BE2C (cell line): Measurements from ENCODE around the gene C3orf22.
A peak's percentile ranks its signal among the peaks of the same experiment; 100 is the strongest.

Experiments
- DNase-seq: peaks from one replicate; pipeline ENCODE4 v3.0.0-alpha.2; 2020
- H3K27me3 ChIP-seq: fragments of 250-450 bp; sonication (Bioruptor Pico); 2 replicates; pipeline ENCODE4 v1.5.1; 2020; ENCODE audit warnings: mild to moderate bottlenecking
- H3K36me3 ChIP-seq: fragments of 250-450 bp; sonication (Bioruptor Pico); 2 replicates; pipeline ENCODE4 v1.5.1; 2020; ENCODE audit warnings: mild to moderate bottlenecking
- H3K4me1 ChIP-seq: fragments of 250-450 bp; sonication (Bioruptor Pico); 2 replicates; pipeline ENCODE4 v1.5.1; 2020
- H3K4me3 ChIP-seq: 2 replicates; pipeline ENCODE4 v1.5.1; 2011; ENCODE audit warnings: low read depth, low read length
- H3K9me3 ChIP-seq: fragments of 250-450 bp; sonication (Bioruptor Pico); 2 replicates; pipeline ENCODE4 v1.5.1; 2020
- TF ChIP-seq, protein P1 (sequence below): IDR thresholded peaks from 2 replicates; pipeline ENCODE4 v1.5.1; 2012; ENCODE audit warnings: mild to moderate bottlenecking, low read depth, low read length

The C3orf22 gene

DNA sequence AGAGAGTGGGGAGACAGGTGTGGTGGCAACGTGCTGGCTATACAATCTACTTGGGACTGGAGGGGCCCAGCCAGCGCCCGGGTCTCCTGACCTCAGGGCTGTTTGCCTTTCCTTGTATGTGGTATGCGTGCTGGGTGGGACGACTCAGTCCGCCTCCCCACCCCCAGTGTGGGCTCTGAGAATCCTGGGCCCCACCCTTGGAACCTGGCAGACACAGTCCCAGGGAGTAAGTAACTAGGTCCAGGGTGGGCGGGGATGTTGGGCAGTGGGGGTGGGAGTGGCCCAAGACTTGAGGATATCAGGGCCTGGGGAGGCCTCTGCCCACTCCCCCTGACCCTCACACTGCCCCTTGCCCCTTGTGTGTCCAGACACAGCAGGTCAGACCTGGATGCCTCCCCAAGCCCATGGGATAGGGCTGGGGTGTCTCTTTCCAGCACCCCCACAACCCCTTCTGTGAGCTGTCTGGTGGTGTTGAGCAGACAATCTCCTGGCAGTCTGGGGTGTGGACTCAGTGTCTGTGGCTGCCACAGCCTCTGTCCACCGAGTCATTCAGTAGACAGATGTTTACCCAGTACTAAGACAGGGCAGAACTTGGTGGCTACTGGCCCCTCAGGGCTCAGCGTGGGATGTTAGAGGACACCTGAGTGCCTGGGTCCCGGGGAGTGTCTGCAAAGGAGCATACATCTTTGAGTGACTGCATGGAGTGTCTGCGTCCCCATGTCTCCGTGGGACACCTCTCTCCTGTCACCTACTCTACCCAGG is 33.5 kb downstream of the C3orf22 start:
- Histone ChIP-seq H3K4me3 (no peak overlapping the region), H3K9me3 (no peaks in the 10 kb centered on the region), H3K4me1 (no peaks in the 10 kb centered on the region), H3K36me3 (no peaks in the 10 kb centered on the region), H3K27me3 (peaks cover 16% of the 10 kb centered on the region)
- DNase-seq, result no peak
- TF ChIP-seq, protein P1, sequence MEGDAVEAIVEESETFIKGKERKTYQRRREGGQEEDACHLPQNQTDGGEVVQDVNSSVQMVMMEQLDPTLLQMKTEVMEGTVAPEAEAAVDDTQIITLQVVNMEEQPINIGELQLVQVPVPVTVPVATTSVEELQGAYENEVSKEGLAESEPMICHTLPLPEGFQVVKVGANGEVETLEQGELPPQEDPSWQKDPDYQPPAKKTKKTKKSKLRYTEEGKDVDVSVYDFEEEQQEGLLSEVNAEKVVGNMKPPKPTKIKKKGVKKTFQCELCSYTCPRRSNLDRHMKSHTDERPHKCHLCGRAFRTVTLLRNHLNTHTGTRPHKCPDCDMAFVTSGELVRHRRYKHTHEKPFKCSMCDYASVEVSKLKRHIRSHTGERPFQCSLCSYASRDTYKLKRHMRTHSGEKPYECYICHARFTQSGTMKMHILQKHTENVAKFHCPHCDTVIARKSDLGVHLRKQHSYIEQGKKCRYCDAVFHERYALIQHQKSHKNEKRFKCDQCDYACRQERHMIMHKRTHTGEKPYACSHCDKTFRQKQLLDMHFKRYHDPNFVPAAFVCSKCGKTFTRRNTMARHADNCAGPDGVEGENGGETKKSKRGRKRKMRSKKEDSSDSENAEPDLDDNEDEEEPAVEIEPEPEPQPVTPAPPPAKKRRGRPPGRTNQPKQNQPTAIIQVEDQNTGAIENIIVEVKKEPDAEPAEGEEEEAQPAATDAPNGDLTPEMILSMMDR, result no peak

DNA sequence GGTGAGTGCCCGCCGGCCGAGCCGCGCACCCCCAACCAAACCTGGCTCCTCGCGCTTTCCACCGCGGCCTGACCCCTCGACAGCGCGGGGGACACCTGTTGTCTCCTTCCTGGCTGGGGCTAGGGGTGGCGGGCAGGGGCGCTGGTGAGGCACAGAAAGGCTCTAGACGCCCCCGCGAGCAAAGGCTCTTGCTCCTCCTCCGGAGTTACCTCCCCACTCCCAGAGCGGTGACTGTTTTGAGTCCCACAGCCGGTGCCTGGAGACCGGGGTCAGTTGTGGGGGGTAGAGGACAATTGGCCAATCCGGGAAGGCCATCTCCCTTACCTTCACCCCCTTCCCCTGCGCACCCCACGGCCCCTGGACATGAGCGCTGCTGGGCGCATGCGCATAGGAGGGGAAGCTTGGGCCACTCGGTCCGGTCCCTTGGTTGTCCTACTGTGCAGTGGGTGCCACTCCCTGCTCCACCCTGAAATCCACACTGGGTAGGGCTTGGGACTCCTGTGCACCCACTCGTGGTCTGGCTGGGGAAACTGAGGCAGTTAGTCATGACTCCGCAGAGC is 34.2 kb downstream of the C3orf22 start:
- no peaks in the 10 kb centered on the region for H3K36me3 ChIP-seq
- TF ChIP-seq, protein P1, result no peak
- no peaks in the 10 kb centered on the region for H3K4me1 ChIP-seq
- peak overlapping the region; percentile 58 for H3K4me3 ChIP-seq
- DNase-seq, result no peak
- H3K27me3 ChIP-seq, result peaks cover 16% of the 10 kb centered on the region
- no peaks in the 10 kb centered on the region for H3K9me3 ChIP-seq

DNA sequence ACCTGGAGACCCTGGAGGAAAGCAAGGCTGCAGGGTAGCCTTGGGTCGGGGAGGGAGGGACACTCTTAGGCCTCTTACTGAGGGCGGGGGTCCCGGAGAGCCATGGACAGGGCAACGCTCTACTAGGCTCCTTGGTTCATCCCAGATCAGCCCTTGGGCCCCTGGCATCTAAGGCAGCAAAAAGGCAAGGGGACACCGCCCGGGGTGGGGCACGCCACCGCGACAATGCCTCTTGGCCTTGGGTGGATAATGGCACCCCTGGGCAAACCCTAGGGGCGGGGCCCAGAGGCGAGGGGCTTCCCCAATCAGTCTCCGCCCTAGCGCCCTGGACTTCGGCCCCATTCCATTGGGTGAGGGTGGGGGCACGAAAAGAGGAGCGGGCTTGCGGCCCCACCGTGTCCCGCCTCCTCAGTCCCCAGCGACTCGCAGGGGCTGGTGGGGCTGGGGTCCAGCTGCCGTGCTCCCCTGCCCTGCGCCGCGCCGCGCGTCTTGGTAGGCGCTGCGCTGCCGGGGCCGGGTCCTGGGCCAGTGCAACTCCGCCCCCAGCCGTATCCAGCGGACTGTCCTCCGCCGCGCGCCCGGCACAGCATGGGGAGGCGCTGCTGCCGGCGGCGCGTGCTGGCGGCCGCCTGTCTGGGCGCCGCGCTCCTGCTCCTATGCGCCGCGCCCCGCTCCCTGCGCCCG is 34.8 kb downstream of the C3orf22 start, which contains the start of gene CHST13:
Gene CHST13 (plus strand): TSS at position 411 of the 684 bp plus-strand sequence. CDS start 178 bp downstream, at position 589.
- Histone ChIP-seq H3K36me3 (no peaks in the 10 kb centered on the region), H3K4me3 (peak within 1 kb of the TSS; percentile 58)
- peak; percentile 76 for DNase-seq

DNA sequence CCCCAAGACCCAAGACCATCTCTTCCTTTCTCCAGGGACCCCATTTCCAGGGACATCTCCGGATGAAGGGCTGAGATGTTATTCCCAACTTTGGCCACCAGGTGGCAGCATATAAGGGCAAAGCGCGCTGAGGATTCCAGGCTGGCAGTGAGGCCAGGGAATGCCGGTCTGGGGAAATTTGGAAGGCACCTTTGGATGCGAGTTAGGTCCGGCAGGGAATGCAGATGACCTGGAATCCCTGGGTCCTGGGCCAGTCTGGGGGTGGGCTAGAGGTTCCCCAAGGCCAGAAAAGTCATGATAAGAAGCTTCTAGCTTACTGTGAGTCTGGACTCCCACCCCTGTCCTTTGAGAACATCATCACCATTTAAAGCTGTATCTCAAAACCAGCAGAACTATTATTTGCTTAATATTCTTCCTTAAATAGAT is 36.4 kb downstream of the C3orf22 start:
- Histone ChIP-seq H3K9me3 (no peaks in the 10 kb centered on the region), H3K36me3 (no peaks in the 10 kb centered on the region), H3K27me3 (peaks cover 16% of the 10 kb centered on the region), H3K4me3 (no peak overlapping the region), H3K4me1 (no peaks in the 10 kb centered on the region)
- DNase-seq, result peak; percentile 67
- TF ChIP-seq, protein P1, result peak; percentile 93

More for the DNA sequence above, 34.8 kb downstream of the C3orf22 start, which contains the start of gene CHST13:
- Histone ChIP-seq H3K27me3 (peaks cover 16% of the 10 kb centered on the region), H3K4me1 (no peaks in the 10 kb centered on the region), H3K9me3 (no peaks in the 10 kb centered on the region)
- TF ChIP-seq, protein P1, result no peak

DNA sequence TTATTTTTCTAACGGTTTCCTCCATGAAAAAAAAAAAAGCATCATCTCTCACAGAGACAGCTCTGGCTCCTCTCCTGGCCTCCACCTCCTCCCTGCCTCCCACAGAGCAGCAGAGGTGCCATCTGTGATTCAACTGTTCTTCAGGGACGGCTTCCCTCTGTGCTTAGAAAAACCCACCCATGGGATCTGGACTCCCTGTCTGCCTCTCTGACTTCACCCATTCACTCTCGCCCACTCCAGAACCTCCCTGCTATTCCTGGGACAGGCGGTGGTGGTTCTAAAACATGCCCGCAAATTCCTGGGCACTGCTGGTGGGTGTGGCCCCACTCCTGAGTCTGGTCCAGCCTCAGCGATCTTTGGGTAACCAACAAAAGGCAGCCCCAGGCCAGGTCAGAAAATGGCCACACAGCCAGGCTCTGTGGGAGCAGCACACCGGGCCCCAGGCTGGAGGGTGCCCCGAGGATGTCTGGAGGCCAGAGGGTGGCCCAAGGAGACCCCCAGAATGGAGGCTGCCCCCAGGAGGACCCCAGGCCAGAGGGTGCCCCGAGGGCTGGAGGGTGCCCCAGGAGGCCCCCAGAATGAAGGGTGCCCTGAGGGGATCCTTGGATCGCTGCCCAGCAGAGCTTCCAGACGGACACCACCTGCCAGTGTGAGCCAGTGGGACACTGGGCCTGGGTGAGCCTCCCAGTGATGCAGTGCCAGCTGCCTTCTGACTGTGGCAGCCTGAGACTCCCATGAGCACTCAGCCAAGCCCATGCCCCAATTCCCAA is 37.4 kb downstream of the C3orf22 start:
- DNase-seq, result no peak
- TF ChIP-seq, protein P1, result no peak
- no peak overlapping the region for H3K4me3 ChIP-seq
- no peaks in the 10 kb centered on the region for H3K36me3 ChIP-seq
- no peaks in the 10 kb centered on the region for H3K9me3 ChIP-seq
- peaks cover 16% of the 10 kb centered on the region for H3K27me3 ChIP-seq
- H3K4me1 ChIP-seq, result no peaks in the 10 kb centered on the region
